B cell (primary cell): Measurements from ENCODE around the gene WFDC1. TPM values are rescaled to one million over a fixed set of nuclear protein-coding genes. Genes with fewer than 3 reads are reported as not detected.

ENCODE experiments used
- ATAC-seq: fragments of 200-7000 bp; cut with Tn5 transposase; one replicate; pipeline ENCODE4 v1.10.0; 2021; ENCODE audit warnings: low read depth, mild to moderate bottlenecking, moderate number of reproducible peaks, moderate library complexity
- CTCF ChIA-PET: fragments of 350-600 bp; sonication (Branson Sonifier 250); formaldehyde crosslinking; loops from one replicate; lab custom pipeline; 2021; ENCODE audit warnings: antibody characterized with exemption, inconsistent platforms; lab: Charles Lee
- POLR2A ChIA-PET: fragments of 350-600 bp; sonication (Branson Sonifier 250); formaldehyde crosslinking; loops from one replicate; lab custom pipeline; 2021; ENCODE audit warnings: antibody characterized with exemption; lab: Charles Lee
- DNase-seq: peaks from one replicate; pipeline ENCODE4 v3.0.0; 2013
- H2AFZ ChIP-seq: 2 replicates; pipeline ENCODE4 v1.6.1; 2012; ENCODE audit warnings: mild to moderate bottlenecking, low read depth, low read length; ENCODE audit not compliant: insufficient read depth, poor library complexity, severe bottlenecking
- H3K27ac ChIP-seq, 2 donors: 1 replicate in 1 of 2; 2 replicates in 1 of 2; pipeline ENCODE4 v1.5.1; 2012 to 2013; ENCODE audit warnings: low read length in 2 of 2, mild to moderate bottlenecking in 2 of 2, moderate library complexity in 1 of 2
- H3K27me3 ChIP-seq, 4 experiments: fragments of 200-600 bp in 1 of 4; sonication (generic) in 1 of 4; replicated peaks in 1 of 4; 1 replicate in 2 of 4; 2 replicates in 2 of 4; pipeline versions ENCODE4 v1.6.1 to v1.7.0; 2013 to 2016; ENCODE audit warnings: low read length in 3 of 4, mild to moderate bottlenecking in 2 of 4, mixed read lengths in 1 of 4, moderate library complexity in 1 of 4; ENCODE audit not compliant: insufficient read depth in 4 of 4, control insufficient read depth in 3 of 4; ENCODE audit errors: control extremely low read depth in 1 of 4
- H3K36me3 ChIP-seq, 2 experiments: replicated peaks in 1 of 2; 1 replicate in 1 of 2; 2 replicates in 1 of 2; pipeline versions ENCODE4 v1.6.1 to v1.7.1; 2013; ENCODE audit warnings: low read length in 1 of 2; ENCODE audit not compliant: insufficient read depth in 2 of 2, control insufficient read depth in 1 of 2; ENCODE audit errors: control extremely low read depth in 1 of 2, extremely low read depth in 1 of 2
- H3K4me1 ChIP-seq, 2 donors: fragments of 200-600 bp in 1 of 2; sonication (generic) in 1 of 2; 1 replicate in 1 of 2; 2 replicates in 1 of 2; pipeline versions ENCODE4 v1.5.1 to v1.6.1; 2013 to 2017; ENCODE audit warnings: low read length in 2 of 2; ENCODE audit not compliant: control insufficient read depth in 2 of 2, insufficient read depth in 2 of 2
- H3K4me2 ChIP-seq: replicated peaks from 2 replicates; pipeline ENCODE3; 2012; ENCODE audit warnings: mild to moderate bottlenecking, low read depth, low read length; ENCODE audit not compliant: poor library complexity, severe bottlenecking
- H3K4me3 ChIP-seq, 5 experiments: fragments of 200-600 bp in 1 of 5; sonication (generic) in 1 of 5; 1 replicate in 3 of 5; 2 replicates in 2 of 5; pipeline versions ENCODE4 v1.5.1 to v1.7.0; 2011 to 2016; ENCODE audit warnings: low read length in 4 of 5, mild to moderate bottlenecking in 4 of 5, low read depth in 2 of 5, control low read depth in 1 of 5, moderate library complexity in 1 of 5; ENCODE audit not compliant: insufficient read depth in 1 of 5; ENCODE audit errors: control extremely low read depth in 1 of 5, extremely low read depth in 1 of 5
- H3K79me2 ChIP-seq: fragments of 200-600 bp; sonication (generic); one replicate; pipeline ENCODE4 v1.6.0; 2016; ENCODE audit warnings: low read length; ENCODE audit not compliant: control insufficient read depth, insufficient read depth
- H3K9ac ChIP-seq: fragments of 200-600 bp; sonication (generic); 2 replicates; pipeline ENCODE4 v1.6.1; 2017; ENCODE audit warnings: mild to moderate bottlenecking, low read length, moderate library complexity
- H3K9me3 ChIP-seq, 3 donors: one replicate each; pipeline versions ENCODE4 v1.6.1 to v1.7.1; 2013; ENCODE audit warnings: low read length in 2 of 3; ENCODE audit not compliant: control insufficient read depth in 2 of 3, insufficient read depth in 1 of 3; ENCODE audit errors: control extremely low read depth in 1 of 3
- H4K20me1 ChIP-seq: 2 replicates; pipeline ENCODE4 v1.6.0; 2012; ENCODE audit warnings: mild to moderate bottlenecking, low read length; ENCODE audit not compliant: insufficient read depth, control insufficient read depth, poor library complexity, severe bottlenecking
- H3K27ac Mint-ChIP-seq: one replicate; pipeline ENCODE4 v1.8.0; 2021; ENCODE audit warnings: mixed read lengths
- H3K27me3 Mint-ChIP-seq: one replicate; pipeline ENCODE4 v1.8.0; 2021; ENCODE audit warnings: mixed read lengths
- H3K4me1 Mint-ChIP-seq: one replicate; pipeline ENCODE4 v1.8.0; 2021; ENCODE audit warnings: mixed read lengths
- H3K4me3 Mint-ChIP-seq: one replicate; pipeline ENCODE4 v1.8.0; 2021; ENCODE audit warnings: mixed read lengths
- H3K9me3 Mint-ChIP-seq: one replicate; pipeline ENCODE4 v1.8.0; 2022; ENCODE audit warnings: mixed read lengths; ENCODE audit not compliant: insufficient read depth
- EZH2 ChIP-seq: IDR thresholded peaks from 2 replicates; pipeline ENCODE4 v1.6.1; 2012; ENCODE audit warnings: borderline replicate concordance, low read depth, mild to moderate bottlenecking, moderate library complexity, low read length; ENCODE audit not compliant: insufficient read depth, poor library complexity, severe bottlenecking
- WGBS: methylation state at CpG from one replicate; pipeline ENCODE4 v1.1.5; 2013; ENCODE audit warnings: missing lambda C conversion rate; ENCODE audit not compliant: insufficient coverage; 5-methylcytosine and 5-hydroxymethylcytosine counted together
- intact Hi-C: fragments of 100-400 bp; cut with micrococcal nuclease; formaldehyde crosslinking; loops from one replicate; pipeline ENCODE4 v1.10.0; 2022
- polyA plus RNA-seq: library from polyadenylated mRNA; depleted of rRNA; stranded (reverse); fragments of >200 nt; gene quantifications from 2 replicates; pipeline ENCODE4 v1.2.3, GENCODE V29; 2012
- total RNA-seq, 2 donors: library from RNA; stranded (reverse); fragments of 120-200 nt in 1 of 2; gene quantifications; 1 replicate in 1 of 2; 2 replicates in 1 of 2; pipeline versions ENCODE4 v1.2.3 to v1.2.4, GENCODE V29; 2013 to 2022
- TF ChIP-seq, protein P1 (sequence below): fragments of 200-600 bp; IDR thresholded peaks from one replicate; pipeline ENCODE4 v1.8.0; 2022; ENCODE audit warnings: antibody characterized with exemption, mild to moderate bottlenecking

WFDC1 gene
- total and polyA plus RNA-seq, 2 donors (not counting 1 experiment from before 2014, with no cell fraction given), result not detected

DNA sequence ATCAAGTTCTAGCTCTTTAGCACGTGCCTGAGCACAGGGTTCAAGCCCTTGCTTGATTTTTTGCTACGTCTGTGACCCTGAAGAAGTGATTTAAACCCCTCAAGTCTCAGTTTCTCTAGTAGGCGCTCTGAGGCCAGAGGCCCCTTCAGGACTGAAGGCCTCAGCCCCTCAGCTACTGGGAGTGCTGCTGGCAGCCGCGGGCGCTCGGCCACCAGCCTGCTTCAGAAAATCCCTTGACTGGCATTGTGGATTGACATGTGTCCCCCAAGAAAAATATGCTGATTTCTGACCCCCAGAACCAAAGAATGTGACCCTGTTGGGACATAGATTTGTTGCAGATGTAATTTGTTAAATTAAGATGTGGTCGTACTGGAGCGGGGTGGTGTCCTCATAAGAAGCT, 20.2 kb upstream of the WFDC1 start:
- H3K27me3 Mint-ChIP-seq, result peaks cover 18% of the 10 kb centered on the region

DNA sequence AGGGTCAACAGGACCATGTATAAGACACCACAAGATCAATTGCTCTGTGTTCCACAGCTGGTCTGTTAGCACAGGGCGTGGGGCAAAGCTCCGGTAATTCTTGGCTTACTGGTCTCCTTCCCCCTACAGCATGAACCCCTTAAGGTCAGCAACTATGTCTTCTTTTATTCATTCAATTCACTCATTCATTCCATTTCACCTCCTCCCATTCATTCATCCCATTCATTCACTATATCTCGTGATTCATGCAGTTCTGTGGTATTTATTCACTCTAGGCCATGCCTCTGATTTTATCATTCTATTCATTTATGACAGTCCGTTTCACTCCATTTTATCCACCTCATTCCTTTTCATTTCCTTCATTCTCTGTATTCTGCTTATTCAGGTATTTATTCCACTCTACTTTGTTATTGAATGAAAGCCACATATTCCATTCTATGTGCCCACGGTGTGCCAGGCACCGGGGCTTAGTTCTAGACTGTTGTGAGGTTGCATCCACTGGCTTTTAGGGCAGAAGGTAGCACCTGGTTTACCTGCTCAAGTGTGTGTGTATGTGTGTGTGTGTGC, 19.0 kb upstream of the WFDC1 start:
- CTCF ChIA-PET, result interaction anchor here (1.8 kb wide), 1 partner anchor 8 kb away, joined by 6 read pairs; no protein-coding TSS in a partner anchor
- POLR2A ChIA-PET, result no interaction called here
- ATAC-seq (no peak), DNase-seq (no peak)
- Histone ChIP-seq H3K79me2 (no peaks in the 10 kb centered on the region), H3K27me3 (peaks cover 0 to 6% (median 0%) of the 10 kb centered on the region in 4 experiments), H2AFZ (no peak overlapping the region), H4K20me1 (no peaks in the 10 kb centered on the region), H3K9me3 (no peaks in the 10 kb centered on the region), H3K4me3 (no peak overlapping the region), H3K4me1 (no peaks in the 10 kb centered on the region), H3K27ac (no peak overlapping the region), H3K9ac (no peak overlapping the region), H3K36me3 (no peaks in the 10 kb centered on the region), H3K4me2 (no peak overlapping the region)
- Mint-ChIP-seq H3K27me3 (peaks cover 13% of the 10 kb centered on the region), H3K4me1 (no peaks in the 10 kb centered on the region), H3K4me3 (no peak overlapping the region), H3K9me3 (no peaks in the 10 kb centered on the region), H3K27ac (no peak overlapping the region)
- 98% methylated on average over 4 of the region's 6 CpGs for WGBS
- intact Hi-C loops, result no loop called here
- no peak for TF ChIP-seq EZH2
- TF ChIP-seq, protein P1, sequence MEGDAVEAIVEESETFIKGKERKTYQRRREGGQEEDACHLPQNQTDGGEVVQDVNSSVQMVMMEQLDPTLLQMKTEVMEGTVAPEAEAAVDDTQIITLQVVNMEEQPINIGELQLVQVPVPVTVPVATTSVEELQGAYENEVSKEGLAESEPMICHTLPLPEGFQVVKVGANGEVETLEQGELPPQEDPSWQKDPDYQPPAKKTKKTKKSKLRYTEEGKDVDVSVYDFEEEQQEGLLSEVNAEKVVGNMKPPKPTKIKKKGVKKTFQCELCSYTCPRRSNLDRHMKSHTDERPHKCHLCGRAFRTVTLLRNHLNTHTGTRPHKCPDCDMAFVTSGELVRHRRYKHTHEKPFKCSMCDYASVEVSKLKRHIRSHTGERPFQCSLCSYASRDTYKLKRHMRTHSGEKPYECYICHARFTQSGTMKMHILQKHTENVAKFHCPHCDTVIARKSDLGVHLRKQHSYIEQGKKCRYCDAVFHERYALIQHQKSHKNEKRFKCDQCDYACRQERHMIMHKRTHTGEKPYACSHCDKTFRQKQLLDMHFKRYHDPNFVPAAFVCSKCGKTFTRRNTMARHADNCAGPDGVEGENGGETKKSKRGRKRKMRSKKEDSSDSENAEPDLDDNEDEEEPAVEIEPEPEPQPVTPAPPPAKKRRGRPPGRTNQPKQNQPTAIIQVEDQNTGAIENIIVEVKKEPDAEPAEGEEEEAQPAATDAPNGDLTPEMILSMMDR, result no peak

More for the DNA sequence above, 20.2 kb upstream of the WFDC1 start:
- Mint-ChIP-seq H3K4me1 (no peaks in the 10 kb centered on the region), H3K4me3 (no peak overlapping the region), H3K9me3 (no peaks in the 10 kb centered on the region), H3K27ac (no peak overlapping the region)
- Histone ChIP-seq H3K4me1 (no peaks in the 10 kb centered on the region), H3K9ac (no peak overlapping the region), H3K36me3 (no peaks in the 10 kb centered on the region), H3K79me2 (no peaks in the 10 kb centered on the region), H3K27me3 (peaks cover 0 to 6% (median 0%) of the 10 kb centered on the region in 4 experiments), H4K20me1 (no peaks in the 10 kb centered on the region), H3K4me3 (no peak overlapping the region), H2AFZ (no peak overlapping the region), H3K9me3 (no peaks in the 10 kb centered on the region), H3K4me2 (no peak overlapping the region), H3K27ac (no peak overlapping the region)
- POLR2A ChIA-PET, result no interaction called here
- 90% methylated on average over 9 of the region's 9 CpGs for WGBS
- TF ChIP-seq, protein P1, result no peak
- TF ChIP-seq EZH2, result no peak
- ATAC-seq (no peak), DNase-seq (no peak)
- CTCF ChIA-PET, result interaction anchor here (0.8 to 0.9 kb wide), 2 partner anchors 231 to 348 kb away, joined by 3 to 4 read pairs; partner anchors contain the start of gene MEAK7
- intact Hi-C loops, result no loop called here
